HCT116 (cell line): ENCODE results near the gene OPCML.

Experiments
- EZH2 ChIP-seq: fragments of 200-600 bp; sonication (generic); IDR thresholded peaks from 2 replicates; pipeline ENCODE4 v1.6.1; 2017; ENCODE audit warnings: antibody characterized with exemption, mixed run types
- JUND ChIP-seq: IDR thresholded peaks from 2 replicates; pipeline ENCODE4 v1.6.1; 2012
- POLR2A ChIP-seq: IDR thresholded peaks from 2 replicates; pipeline ENCODE4 v1.7.0; 2011; ENCODE audit warnings: borderline replicate concordance; ENCODE audit not compliant: insufficient read depth, insufficient read length; ENCODE audit errors: extremely low read depth
- TCF7L2 ChIP-seq: IDR thresholded peaks from 2 replicates; pipeline ENCODE4 v1.7.0; 2011; ENCODE audit warnings: borderline replicate concordance, inconsistent platforms; ENCODE audit not compliant: insufficient read depth, insufficient read length; ENCODE audit errors: extremely low read depth
- ZNF274 ChIP-seq: fragments of 200-500 bp; sonication (Bioruptor generic); IDR thresholded peaks from 2 replicates; pipeline ENCODE4 v1.6.1; 2014; ENCODE audit warnings: mild to moderate bottlenecking, low read depth, low read length, inconsistent platforms
- TF ChIP-seq, protein P1 (sequence below), 3 experiments: fragments of 200-600 bp in 1 of 3; sonication (generic) in 1 of 3; IDR thresholded peaks in 2 of 3; conservative IDR thresholded peaks in 1 of 3; 2 replicates each; pipeline ENCODE4 v1.5.1; 2012 to 2017; ENCODE audit warnings: low read depth in 2 of 3, low read length in 2 of 3, antibody characterized with exemption in 1 of 3, borderline replicate concordance in 1 of 3, control low read depth in 1 of 3, mild to moderate bottlenecking in 1 of 3, mixed read lengths in 1 of 3, mixed run types in 1 of 3, moderate library complexity in 1 of 3; ENCODE audit not compliant: insufficient read depth in 1 of 3
- TF ChIP-seq, protein P2 (sequence below): IDR thresholded peaks from 2 replicates; pipeline ENCODE4 v1.6.1; 2011; ENCODE audit warnings: mild to moderate bottlenecking, low read length, moderate library complexity; ENCODE audit not compliant: insufficient replicate concordance; ENCODE audit errors: extremely low read depth
- TF ChIP-seq, protein P3 (sequence below): IDR thresholded peaks from 2 replicates; pipeline ENCODE4 v1.6.1; 2012; ENCODE audit warnings: low read depth
- TF ChIP-seq, protein P4 (sequence below): IDR thresholded peaks from 2 replicates; pipeline ENCODE4 v1.6.1; 2012

DNA sequence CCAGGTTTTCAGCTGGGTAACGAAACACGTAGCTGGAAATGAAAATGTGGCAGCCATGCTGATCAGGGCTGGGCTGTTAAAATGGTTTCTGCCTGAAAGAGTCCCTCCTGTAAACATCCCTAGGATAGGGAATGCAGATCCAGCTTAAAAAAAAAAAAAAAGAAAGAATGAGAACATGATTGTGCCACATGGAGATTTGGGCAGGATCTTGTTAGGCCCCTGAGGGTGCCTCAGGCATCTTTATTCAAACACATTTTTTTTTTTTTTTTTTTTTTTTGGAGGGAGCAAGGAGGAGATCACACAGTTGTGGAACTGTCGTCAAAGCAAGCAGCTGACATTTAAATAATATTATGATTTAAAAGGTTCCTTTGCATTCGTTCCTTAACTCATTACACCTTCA is 900.3 kb downstream of the OPCML start:
- TF ChIP-seq EZH2 (no peak), POLR2A (no peak), JUND (no peak), ZNF274 (no peak), TCF7L2 (no peak)
- TF ChIP-seq, protein P1, sequence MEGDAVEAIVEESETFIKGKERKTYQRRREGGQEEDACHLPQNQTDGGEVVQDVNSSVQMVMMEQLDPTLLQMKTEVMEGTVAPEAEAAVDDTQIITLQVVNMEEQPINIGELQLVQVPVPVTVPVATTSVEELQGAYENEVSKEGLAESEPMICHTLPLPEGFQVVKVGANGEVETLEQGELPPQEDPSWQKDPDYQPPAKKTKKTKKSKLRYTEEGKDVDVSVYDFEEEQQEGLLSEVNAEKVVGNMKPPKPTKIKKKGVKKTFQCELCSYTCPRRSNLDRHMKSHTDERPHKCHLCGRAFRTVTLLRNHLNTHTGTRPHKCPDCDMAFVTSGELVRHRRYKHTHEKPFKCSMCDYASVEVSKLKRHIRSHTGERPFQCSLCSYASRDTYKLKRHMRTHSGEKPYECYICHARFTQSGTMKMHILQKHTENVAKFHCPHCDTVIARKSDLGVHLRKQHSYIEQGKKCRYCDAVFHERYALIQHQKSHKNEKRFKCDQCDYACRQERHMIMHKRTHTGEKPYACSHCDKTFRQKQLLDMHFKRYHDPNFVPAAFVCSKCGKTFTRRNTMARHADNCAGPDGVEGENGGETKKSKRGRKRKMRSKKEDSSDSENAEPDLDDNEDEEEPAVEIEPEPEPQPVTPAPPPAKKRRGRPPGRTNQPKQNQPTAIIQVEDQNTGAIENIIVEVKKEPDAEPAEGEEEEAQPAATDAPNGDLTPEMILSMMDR (IDR thresholded peaks at IDR 0.05 in 2 of 3, conservative IDR thresholded peaks at IDR 0.05 in 1 of 3; ENCODE audit: borderline replicate concordance in 1 of 3, insufficient read depth in 1 of 3, low read depth in 2 of 3, low read length in 2 of 3), result no peak
- TF ChIP-seq, protein P2, sequence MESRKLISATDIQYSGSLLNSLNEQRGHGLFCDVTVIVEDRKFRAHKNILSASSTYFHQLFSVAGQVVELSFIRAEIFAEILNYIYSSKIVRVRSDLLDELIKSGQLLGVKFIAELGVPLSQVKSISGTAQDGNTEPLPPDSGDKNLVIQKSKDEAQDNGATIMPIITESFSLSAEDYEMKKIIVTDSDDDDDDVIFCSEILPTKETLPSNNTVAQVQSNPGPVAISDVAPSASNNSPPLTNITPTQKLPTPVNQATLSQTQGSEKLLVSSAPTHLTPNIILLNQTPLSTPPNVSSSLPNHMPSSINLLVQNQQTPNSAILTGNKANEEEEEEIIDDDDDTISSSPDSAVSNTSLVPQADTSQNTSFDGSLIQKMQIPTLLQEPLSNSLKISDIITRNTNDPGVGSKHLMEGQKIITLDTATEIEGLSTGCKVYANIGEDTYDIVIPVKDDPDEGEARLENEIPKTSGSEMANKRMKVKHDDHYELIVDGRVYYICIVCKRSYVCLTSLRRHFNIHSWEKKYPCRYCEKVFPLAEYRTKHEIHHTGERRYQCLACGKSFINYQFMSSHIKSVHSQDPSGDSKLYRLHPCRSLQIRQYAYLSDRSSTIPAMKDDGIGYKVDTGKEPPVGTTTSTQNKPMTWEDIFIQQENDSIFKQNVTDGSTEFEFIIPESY, result no peak
- TF ChIP-seq, protein P3, sequence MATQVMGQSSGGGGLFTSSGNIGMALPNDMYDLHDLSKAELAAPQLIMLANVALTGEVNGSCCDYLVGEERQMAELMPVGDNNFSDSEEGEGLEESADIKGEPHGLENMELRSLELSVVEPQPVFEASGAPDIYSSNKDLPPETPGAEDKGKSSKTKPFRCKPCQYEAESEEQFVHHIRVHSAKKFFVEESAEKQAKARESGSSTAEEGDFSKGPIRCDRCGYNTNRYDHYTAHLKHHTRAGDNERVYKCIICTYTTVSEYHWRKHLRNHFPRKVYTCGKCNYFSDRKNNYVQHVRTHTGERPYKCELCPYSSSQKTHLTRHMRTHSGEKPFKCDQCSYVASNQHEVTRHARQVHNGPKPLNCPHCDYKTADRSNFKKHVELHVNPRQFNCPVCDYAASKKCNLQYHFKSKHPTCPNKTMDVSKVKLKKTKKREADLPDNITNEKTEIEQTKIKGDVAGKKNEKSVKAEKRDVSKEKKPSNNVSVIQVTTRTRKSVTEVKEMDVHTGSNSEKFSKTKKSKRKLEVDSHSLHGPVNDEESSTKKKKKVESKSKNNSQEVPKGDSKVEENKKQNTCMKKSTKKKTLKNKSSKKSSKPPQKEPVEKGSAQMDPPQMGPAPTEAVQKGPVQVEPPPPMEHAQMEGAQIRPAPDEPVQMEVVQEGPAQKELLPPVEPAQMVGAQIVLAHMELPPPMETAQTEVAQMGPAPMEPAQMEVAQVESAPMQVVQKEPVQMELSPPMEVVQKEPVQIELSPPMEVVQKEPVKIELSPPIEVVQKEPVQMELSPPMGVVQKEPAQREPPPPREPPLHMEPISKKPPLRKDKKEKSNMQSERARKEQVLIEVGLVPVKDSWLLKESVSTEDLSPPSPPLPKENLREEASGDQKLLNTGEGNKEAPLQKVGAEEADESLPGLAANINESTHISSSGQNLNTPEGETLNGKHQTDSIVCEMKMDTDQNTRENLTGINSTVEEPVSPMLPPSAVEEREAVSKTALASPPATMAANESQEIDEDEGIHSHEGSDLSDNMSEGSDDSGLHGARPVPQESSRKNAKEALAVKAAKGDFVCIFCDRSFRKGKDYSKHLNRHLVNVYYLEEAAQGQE, result no peak
- TF ChIP-seq, protein P4, sequence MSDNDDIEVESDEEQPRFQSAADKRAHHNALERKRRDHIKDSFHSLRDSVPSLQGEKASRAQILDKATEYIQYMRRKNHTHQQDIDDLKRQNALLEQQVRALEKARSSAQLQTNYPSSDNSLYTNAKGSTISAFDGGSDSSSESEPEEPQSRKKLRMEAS, result no peak
